SK-N-SH (cell line): ENCODE measurements around the gene G2E3. TPM values are rescaled to one million over a fixed set of nuclear protein-coding genes. Genes with fewer than 3 reads are reported as not detected.

Experiments used
- CTCF ChIA-PET: fragments of 300-600, 350-600 bp; formaldehyde crosslinking; extraction: SDS; loops from one replicate; lab custom pipeline; 2021; lab: Yijun Ruan, JAX
- POLR2A ChIA-PET: fragments of 350-600 bp; sonication (Branson Sonifier 250); formaldehyde crosslinking; extraction: SDS; loops from one replicate; lab custom pipeline; 2020; ENCODE audit warnings: antibody characterized with exemption, inconsistent platforms; lab: Yijun Ruan, JAX
- DNase-seq: peaks from one replicate; pipeline ENCODE4 v3.0.0; 2012
- H2AFZ ChIP-seq: fragments of 200-600 bp; sonication (generic); 2 replicates; pipeline ENCODE4 v1.8.1; 2016; ENCODE audit warnings: antibody characterized with exemption, mild to moderate bottlenecking, low read depth
- H3F3A ChIP-seq: fragments of 200-600 bp; sonication (generic); replicated peaks from 2 replicates; pipeline ENCODE3; 2016; ENCODE audit warnings: antibody characterized with exemption, mild to moderate bottlenecking; ENCODE audit not compliant: insufficient read depth
- H3K27ac ChIP-seq, 2 experiments: fragments of 200-500 bp in 1 of 2; fragments of 200-600 bp in 1 of 2; sonication (Bioruptor generic) in 1 of 2; sonication (generic), shearing (Covaris generic) in 1 of 2; 2 replicates each; pipeline versions ENCODE4 v1.5.1 to v1.6.1; 2014 to 2016; ENCODE audit warnings: low read depth in 2 of 2, inconsistent platforms in 1 of 2, low read length in 1 of 2, mild to moderate bottlenecking in 1 of 2, mixed read lengths in 1 of 2
- H3K27me3 ChIP-seq: fragments of 200-600 bp; sonication (generic), shearing (Covaris generic); 2 replicates; pipeline ENCODE4 v1.6.1; 2016; ENCODE audit warnings: mixed run types; ENCODE audit not compliant: insufficient read depth
- H3K36me3 ChIP-seq, 2 experiments: fragments of 200-500 bp in 1 of 2; fragments of 200-600 bp in 1 of 2; sonication (Bioruptor generic) in 1 of 2; sonication (generic) in 1 of 2; replicated peaks in 1 of 2; 2 replicates each; pipeline versions ENCODE3 to v1.5.1; 2014 to 2016; ENCODE audit warnings: low read length in 1 of 2, mild to moderate bottlenecking in 1 of 2; ENCODE audit not compliant: insufficient read depth in 2 of 2, control insufficient read depth in 1 of 2
- H3K4me1 ChIP-seq, 2 experiments: fragments of 200-500 bp in 1 of 2; fragments of 200-600 bp in 1 of 2; sonication (Bioruptor generic) in 1 of 2; sonication (generic), shearing (Covaris generic) in 1 of 2; 2 replicates each; pipeline versions ENCODE4 v1.5.1 to v1.6.1; 2014 to 2016; ENCODE audit warnings: low read depth in 1 of 2, low read length in 1 of 2, mixed run types in 1 of 2; ENCODE audit not compliant: insufficient read depth in 2 of 2, control insufficient read depth in 1 of 2
- H3K4me2 ChIP-seq: fragments of 200-600 bp; sonication (generic), shearing (Covaris generic); 2 replicates; pipeline ENCODE4 v1.6.1; 2017; ENCODE audit warnings: mixed run types
- H3K4me3 ChIP-seq, 2 experiments: fragments of 200-500 bp in 1 of 2; fragments of 200-600 bp in 1 of 2; sonication (Bioruptor generic) in 1 of 2; sonication (generic), shearing (Covaris generic) in 1 of 2; 2 replicates each; pipeline versions ENCODE4 v1.5.1 to v1.8.1; 2014 to 2016; ENCODE audit warnings: low read depth in 2 of 2, inconsistent platforms in 1 of 2, low read length in 1 of 2, mild to moderate bottlenecking in 1 of 2, mixed read lengths in 1 of 2, moderate library complexity in 1 of 2
- H3K79me2 ChIP-seq: fragments of 200-600 bp; sonication (generic); 2 replicates; pipeline ENCODE4 v1.8.1; 2017; ENCODE audit warnings: mild to moderate bottlenecking; ENCODE audit not compliant: insufficient read depth
- H3K9ac ChIP-seq: fragments of 200-600 bp; sonication (generic); 2 replicates; pipeline ENCODE4 v1.6.1; 2017; ENCODE audit warnings: mixed run types
- H3K9me2 ChIP-seq: fragments of 200-600 bp; sonication (generic); 2 replicates; pipeline ENCODE4 v1.6.1; 2017; ENCODE audit warnings: mixed run types
- H3K9me3 ChIP-seq: fragments of 200-600 bp; sonication (generic); 2 replicates; pipeline ENCODE4 v1.6.1; 2017; ENCODE audit warnings: mixed run types, mild to moderate bottlenecking, moderate library complexity
- H4K20me1 ChIP-seq: fragments of 200-600 bp; sonication (generic); 2 replicates; pipeline ENCODE4 v1.6.1; 2017; ENCODE audit warnings: mild to moderate bottlenecking, mixed run types; ENCODE audit not compliant: insufficient read depth
- CTCF ChIP-seq: fragments of 200-600 bp; sonication (generic); IDR thresholded peaks from 2 replicates; pipeline ENCODE4 v1.6.1; 2017; ENCODE audit warnings: antibody characterized with exemption, mild to moderate bottlenecking, moderate library complexity
- EZH2phosphoT487 ChIP-seq: fragments of 200-600 bp; sonication (generic); IDR thresholded peaks from 2 replicates; pipeline ENCODE4 v1.6.1; 2017; ENCODE audit warnings: low read depth, mixed run types, mild to moderate bottlenecking, antibody characterized with exemption, moderate library complexity, borderline replicate concordance
- FOXM1 ChIP-seq: IDR thresholded peaks from 2 replicates; pipeline ENCODE4 v1.4.0; 2012; ENCODE audit warnings: low read depth, mild to moderate bottlenecking
- GABPA ChIP-seq: IDR thresholded peaks from 2 replicates; pipeline ENCODE4 v1.4.0; 2012; ENCODE audit warnings: low read depth, mild to moderate bottlenecking
- GATA2 ChIP-seq: sonication (generic); formaldehyde crosslinking; IDR thresholded peaks from 2 replicates; pipeline ENCODE4 v1.5.0; 2020; ENCODE audit warnings: mild to moderate bottlenecking, missing genetic modification reagents
- IRF3 ChIP-seq: fragments of 150-350 bp; IDR thresholded peaks from 2 replicates; pipeline ENCODE4 v1.6.1; 2016; ENCODE audit warnings: mild to moderate bottlenecking, low read depth, low read length
- JUND ChIP-seq: IDR thresholded peaks from 2 replicates; pipeline ENCODE4 v1.4.0; 2012
- MEF2A ChIP-seq: IDR thresholded peaks from 2 replicates; pipeline ENCODE4 v1.4.0; 2012; ENCODE audit warnings: low read depth, borderline replicate concordance
- NFIC ChIP-seq: IDR thresholded peaks from 2 replicates; pipeline ENCODE4 v1.4.0; 2012; ENCODE audit warnings: borderline replicate concordance
- NRF1 ChIP-seq: IDR thresholded peaks from 2 replicates; pipeline ENCODE4 v1.6.1; 2012; ENCODE audit warnings: low read depth, mild to moderate bottlenecking, low read length
- POLR2AphosphoS5 ChIP-seq: IDR thresholded peaks from 2 replicates; pipeline ENCODE4 v1.6.1; 2012; ENCODE audit warnings: low read depth, low read length
- RAD21 ChIP-seq: IDR thresholded peaks from 2 replicates; pipeline ENCODE4 v1.6.1; 2012; ENCODE audit warnings: mild to moderate bottlenecking, low read length
- RCOR1 ChIP-seq: fragments of 150-350 bp; IDR thresholded peaks from 2 replicates; pipeline ENCODE4 v1.6.1; 2017; ENCODE audit warnings: antibody characterized with exemption, low read length
- RXRA ChIP-seq: IDR thresholded peaks from 2 replicates; pipeline ENCODE4 v1.4.0; 2012; ENCODE audit warnings: low read depth, mild to moderate bottlenecking, borderline replicate concordance
- TEAD4 ChIP-seq: IDR thresholded peaks from 2 replicates; pipeline ENCODE4 v1.4.0; 2012; ENCODE audit warnings: mild to moderate bottlenecking, borderline replicate concordance; ENCODE audit not compliant: insufficient read depth
- USF1 ChIP-seq: IDR thresholded peaks from 2 replicates; pipeline ENCODE4 v1.4.0; 2012; ENCODE audit warnings: low read depth, borderline replicate concordance
- USF2 ChIP-seq: fragments of 150-350 bp; IDR thresholded peaks from 2 replicates; pipeline ENCODE4 v1.6.1; 2017; ENCODE audit warnings: antibody characterized with exemption, low read length, low read depth, borderline replicate concordance
- YY1 ChIP-seq: IDR thresholded peaks from 2 replicates; pipeline ENCODE4 v1.4.0; 2012; ENCODE audit warnings: low read depth, mild to moderate bottlenecking
- WGBS: methylation state at CpG from one replicate; pipeline ENCODE4 v1.1.6; 2017; ENCODE audit warnings: low lambda C conversion rate; 5-methylcytosine and 5-hydroxymethylcytosine counted together
- polyA plus RNA-seq, 3 experiments: library from polyadenylated mRNA; depleted of rRNA; stranded (reverse); fragments of >200 nt; gene quantifications; 2 replicates each; pipeline ENCODE4 v1.2.3, GENCODE V29; 2012

Gene G2E3
- polyA plus RNA-seq, 1 of the 3 experiments (the other 2 are of a cell fraction): 2.9 TPM

- Histone ChIP-seq H3K27ac (no peak overlapping the region), H3K4me3 (no peak overlapping the region)
- CTCF ChIA-PET: interaction anchor here (0.7 to 1.3 kb wide), 2 partner anchors 8 to 11 kb away, joined by 3 to 4 read pairs; partner anchors contain the start of gene SCFD1
Observed at GRCh38 chr14:30632730-30633129, 73.8 kb downstream of the G2E3 start.

GRCh38 chr14:30638926-30639325 is 80.0 kb downstream of the G2E3 start:
- no peaks in the 10 kb centered on the region for H3K9me3 ChIP-seq
- WGBS: 95% methylated on average over 3 of the region's 3 CpGs
- TF ChIP-seq RAD21 (no peak), USF2 (no peak), EZH2phosphoT487 (no peak), MEF2A (no peak), NRF1 (no peak), RCOR1 (no peak), GABPA (no peak), JUND (no peak)
- TF ChIP-seq, all 33 proteins: peak for 0
- no peaks in the 10 kb centered on the region for H3K27me3 ChIP-seq
- H2AFZ ChIP-seq: no peak overlapping the region
- H4K20me1 ChIP-seq: no peaks in the 10 kb centered on the region
- H3K9me2 ChIP-seq: no peaks in the 10 kb centered on the region
- H3K4me3 ChIP-seq: no peak overlapping the region
- no peak for DNase-seq
- no peak overlapping the region for H3K9ac ChIP-seq
- H3K27ac ChIP-seq: no peak overlapping the region
- no peaks in the 10 kb centered on the region for H3K4me1 ChIP-seq
- POLR2A ChIA-PET: no interaction called here
- H3F3A ChIP-seq: no peaks in the 10 kb centered on the region
- peaks cover 78 to 83% of the 10 kb centered on the region in 2 experiments for H3K36me3 ChIP-seq
- H3K4me2 ChIP-seq: no peak overlapping the region
- H3K79me2 ChIP-seq: peaks cover 6% of the 10 kb centered on the region; the same call in 1 of the 2 replicates
- CTCF ChIA-PET: interaction anchor here (1.4 kb wide), 1 partner anchor 18 kb away, joined by 3 read pairs; no protein-coding TSS in a partner anchor

More at GRCh38 chr14:30632730-30633129, 73.8 kb downstream of the G2E3 start:
- no peak for DNase-seq
- H3K4me1 ChIP-seq: no peaks in the 10 kb centered on the region
- no peaks in the 10 kb centered on the region for H3K9me2 ChIP-seq
- H3K27me3 ChIP-seq: no peaks in the 10 kb centered on the region
- H3K9me3 ChIP-seq: no peaks in the 10 kb centered on the region
- TF ChIP-seq GABPA (no peak), POLR2AphosphoS5 (no peak), GATA2 (no peak)
- no peak overlapping the region for H3K4me2 ChIP-seq
- no peaks in the 10 kb centered on the region for H3F3A ChIP-seq
- no peak overlapping the region for H2AFZ ChIP-seq
- H3K9ac ChIP-seq: no peak overlapping the region
- WGBS: 100% methylated on average over 1 of the region's 1 CpG
- no peaks in the 10 kb centered on the region for H4K20me1 ChIP-seq
- peaks cover 61% of the 10 kb centered on the region for H3K79me2 ChIP-seq
- POLR2A ChIA-PET: no interaction called here
- H3K36me3 ChIP-seq: peaks cover 64 to 72% of the 10 kb centered on the region in 2 experiments

- Histone ChIP-seq H3K27me3 (no peaks in the 10 kb centered on the region), H3K4me3 (no peak overlapping the region), H2AFZ (no peak overlapping the region), H3K4me2 (no peak overlapping the region), H3K9me3 (no peaks in the 10 kb centered on the region), H4K20me1 (no peaks in the 10 kb centered on the region), H3K9me2 (no peaks in the 10 kb centered on the region), H3K79me2 (peaks cover 28% of the 10 kb centered on the region), H3K4me1 (no peaks in the 10 kb centered on the region), H3K9ac (no peak overlapping the region), H3F3A (no peaks in the 10 kb centered on the region), H3K27ac (no peak overlapping the region), H3K36me3 (peaks cover 61 to 86% of the 10 kb centered on the region in 2 experiments)
- ChIA-PET CTCF (no interaction called here), POLR2A (no interaction called here)
- WGBS: 94% methylated on average over 1 of the region's 1 CpG
- DNase-seq: no peak
- TF ChIP-seq IRF3 (no peak), USF1 (no peak), RCOR1 (no peak), RAD21 (no peak), CTCF (no peak), RXRA (no peak), FOXM1 (no peak), POLR2AphosphoS5 (no peak), EZH2phosphoT487 (no peak), TEAD4 (no peak), NFIC (no peak), JUND (no peak), YY1 (no peak)
Observed at GRCh38 chr14:30641207-30641606, 82.2 kb downstream of the G2E3 start.
